Measurements from ENCODE around the gene TRAF5.

GRCh38 chr1:211356723-211357407 lies 30.2 kb downstream of the TRAF5 start:
- no peak for TF ChIP-seq CTCF (IDR thresholded peaks at IDR 0.05)
- no peak for TF ChIP-seq POLR2A (IDR thresholded peaks at IDR 0.05)
- no peak for TF ChIP-seq EP300 (IDR thresholded peaks at IDR 0.05)
